GM19328 (cell line): ENCODE measurements around the gene GJB5.
"Not testable (repeated sequence)": the region's sequence is repeated elsewhere in the genome, so short reads cannot be mapped to it uniquely, and the experiment has no call there.

Experiments used
- ATAC-seq: cut with Tn5 transposase; IDR thresholded peaks from one replicate; pipeline ENCODE4 v1.9.1; 2021; ENCODE audit warnings: mild to moderate bottlenecking, moderate library complexity; ENCODE audit not compliant: unreplicated experiment

GJB5 gene

DNA sequence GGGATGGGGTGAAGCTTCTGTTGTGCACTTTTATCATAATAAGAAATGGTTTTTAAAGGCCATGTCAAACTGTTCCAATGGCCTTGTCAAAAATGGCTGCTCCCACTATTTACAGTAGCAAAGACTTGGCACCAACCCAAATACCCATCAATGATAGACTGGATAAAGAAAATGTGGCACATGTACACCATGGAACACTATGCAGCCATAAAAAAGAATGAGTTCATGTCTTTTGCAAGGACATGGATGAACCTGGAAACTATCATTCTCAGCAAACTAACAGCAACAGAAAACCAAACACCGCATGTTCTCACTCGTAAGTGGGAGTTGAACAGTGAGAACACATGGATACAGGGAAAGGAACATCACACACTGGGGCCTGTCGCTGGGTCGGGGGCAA, 18.3 kb downstream of the GJB5 start:
- not testable (repeated sequence) for ATAC-seq

DNA sequence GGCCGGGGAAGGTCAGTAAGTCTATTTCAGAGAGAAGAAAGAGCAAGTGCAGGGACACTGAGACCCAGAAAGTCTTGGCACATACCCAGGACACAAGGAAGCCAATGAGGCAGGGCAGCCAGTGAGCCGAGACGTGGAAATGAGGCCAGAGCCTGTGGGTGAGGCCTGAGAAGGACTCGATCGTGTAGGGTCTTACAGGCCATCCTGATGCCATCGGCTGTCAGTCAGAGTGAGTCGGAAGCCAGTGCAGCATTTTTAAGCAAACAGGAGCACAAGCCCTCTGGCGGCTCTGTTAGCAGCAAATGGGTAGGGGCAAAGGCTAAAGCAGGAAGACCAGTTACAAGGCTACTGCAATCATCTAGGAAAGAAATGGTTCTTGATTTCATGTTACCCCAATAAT, 20.1 kb downstream of the GJB5 start:
- no peak for ATAC-seq

DNA sequence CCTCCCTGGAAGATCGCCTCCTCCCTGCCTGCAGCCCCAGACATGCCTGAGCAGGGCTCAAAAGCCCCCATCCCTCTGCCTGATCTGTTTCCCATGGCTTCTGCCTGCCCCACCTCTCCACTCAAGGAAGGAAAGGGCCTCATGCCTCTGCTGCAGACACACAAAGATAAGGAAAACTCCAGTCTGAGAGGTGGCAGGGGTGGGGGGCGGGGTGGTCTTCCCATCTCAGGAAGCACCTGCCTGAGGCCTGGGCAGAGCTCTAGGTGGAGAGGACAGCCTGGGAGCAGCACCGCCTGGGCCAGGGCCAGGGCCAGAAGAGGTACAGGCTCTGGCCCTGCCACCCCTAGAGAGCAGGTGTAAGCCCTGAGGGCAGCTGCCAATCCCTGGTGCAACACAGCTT, 22.1 kb downstream of the GJB5 start:
- no peak for ATAC-seq

DNA sequence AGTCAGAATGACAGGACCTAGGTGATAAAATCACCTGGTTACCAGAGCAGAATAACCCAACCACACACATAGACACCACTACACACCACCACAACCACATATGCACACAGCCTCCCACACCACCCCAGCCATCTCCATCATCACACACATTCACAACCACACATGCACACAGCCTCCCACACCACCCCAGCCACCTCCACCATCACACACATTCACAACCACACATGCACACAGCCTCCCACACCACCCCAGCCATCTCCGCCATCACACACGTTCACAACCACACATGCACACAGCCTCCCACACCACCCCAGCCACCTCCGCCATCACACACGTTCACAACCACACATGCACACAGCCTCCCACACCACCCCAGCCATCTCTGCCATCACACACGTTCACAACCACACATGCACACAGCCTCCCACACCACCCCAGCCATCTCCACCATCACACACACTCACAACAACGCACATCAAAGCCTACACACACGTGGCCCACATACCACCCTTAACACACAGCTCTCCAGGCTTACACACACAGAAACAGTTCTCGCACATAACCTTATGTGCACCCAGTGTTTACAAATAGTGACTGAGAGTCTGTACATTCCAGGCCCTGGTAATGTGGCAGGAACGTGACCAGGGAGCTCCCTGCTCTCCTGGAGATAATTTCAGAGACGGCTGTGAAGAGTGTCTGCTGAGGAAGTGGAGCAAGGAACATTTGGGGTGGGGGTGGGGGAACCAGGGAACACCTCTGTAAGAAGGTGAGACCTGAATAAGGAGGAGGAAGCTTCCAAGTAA, 22.9 kb downstream of the GJB5 start:
- ATAC-seq = no peak

DNA sequence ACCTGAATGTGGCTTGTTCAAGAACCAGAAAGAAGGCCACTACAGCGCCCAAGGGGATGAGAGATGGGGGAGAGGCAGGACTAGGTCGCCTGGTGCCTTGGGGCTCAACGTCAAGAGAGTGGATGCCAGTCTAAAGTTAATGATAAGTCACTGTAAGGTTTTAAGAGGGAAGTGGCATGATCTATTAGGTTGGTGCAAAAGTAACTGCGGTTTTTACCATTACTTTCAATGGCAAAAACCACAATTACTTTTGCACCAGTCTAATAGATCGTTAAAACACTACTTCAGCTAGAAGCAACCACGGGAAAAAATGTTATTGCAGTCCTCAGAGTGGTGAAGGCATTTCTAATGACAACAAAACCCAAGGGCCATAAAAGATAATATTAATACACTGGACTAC, 23.5 kb downstream of the GJB5 start:
- ATAC-seq = no peak

DNA sequence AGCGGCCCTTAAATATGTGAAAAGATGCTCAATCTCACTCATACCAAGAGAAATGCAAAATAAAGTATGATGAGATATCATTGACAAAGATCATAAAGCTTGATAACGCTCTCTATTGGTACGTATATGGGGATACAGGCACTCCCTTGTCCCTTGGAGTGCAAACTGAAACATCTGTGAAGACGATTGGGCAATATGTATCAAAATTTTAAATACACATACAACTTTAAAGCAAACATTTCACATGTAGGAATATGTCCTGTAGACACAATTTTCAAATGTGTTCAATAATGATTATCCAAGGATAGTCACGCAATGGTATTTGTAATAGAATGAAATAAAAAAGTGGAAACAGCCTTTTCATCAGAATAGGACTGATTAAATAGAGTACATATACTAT, 24.2 kb downstream of the GJB5 start:
- ATAC-seq = no peak

DNA sequence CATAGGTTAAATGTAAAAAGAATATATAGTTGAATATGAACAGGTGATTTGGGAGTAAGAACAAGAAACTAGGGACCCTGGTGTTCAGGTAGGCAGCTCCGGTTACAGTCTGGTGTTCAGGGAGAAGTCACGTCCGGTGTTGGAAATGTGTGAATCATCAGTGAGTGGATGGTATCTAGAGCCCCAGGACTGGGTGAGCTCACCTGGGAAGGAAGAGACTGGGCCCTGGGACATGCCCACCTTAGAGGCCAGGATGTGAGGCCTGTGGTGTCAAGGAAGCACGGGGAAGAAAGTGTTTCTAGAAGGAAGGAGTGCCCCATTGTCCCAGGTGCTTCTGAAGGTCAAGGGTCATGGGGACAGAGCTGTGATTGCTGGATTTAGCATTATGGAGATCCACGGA, 24.7 kb downstream of the GJB5 start:
- no peak for ATAC-seq

DNA sequence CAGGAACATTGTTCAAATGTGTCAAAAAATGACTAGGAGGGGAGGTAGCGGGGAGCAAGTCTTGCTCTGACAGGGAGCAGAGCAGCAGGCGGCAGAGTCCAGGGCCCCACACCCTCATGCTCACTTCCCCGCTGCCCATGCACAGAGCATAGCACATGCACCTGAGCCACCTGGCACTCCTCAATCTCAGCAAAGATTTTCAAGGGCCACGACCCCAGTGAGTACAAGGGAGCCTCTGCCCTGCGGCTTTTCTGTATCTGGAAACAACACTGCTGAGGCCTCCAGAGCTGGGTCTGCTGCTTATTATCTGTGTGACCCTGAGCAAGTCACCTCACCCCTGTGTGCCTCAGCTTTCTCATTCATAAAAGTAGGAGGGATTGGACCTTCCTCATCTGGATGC, 25.1 kb downstream of the GJB5 start:
- no peak for ATAC-seq

DNA sequence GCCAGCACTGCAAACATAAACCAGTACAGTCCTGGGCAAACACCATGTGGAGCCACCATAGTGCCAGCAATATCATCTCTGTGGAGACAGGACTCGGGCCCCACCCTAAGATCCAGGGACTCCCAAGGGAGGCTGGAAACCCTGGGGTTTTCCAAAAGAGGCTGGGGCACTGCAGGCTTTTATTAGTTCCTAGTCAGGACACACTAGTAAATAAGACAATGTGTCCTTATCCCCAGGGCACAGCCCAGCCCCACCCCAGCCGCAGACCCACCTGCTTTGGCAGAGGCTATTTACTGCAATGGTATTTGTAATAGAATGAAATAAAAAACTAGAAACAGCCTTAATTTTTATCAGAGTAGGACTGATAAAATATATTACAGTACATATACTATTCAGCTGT, 25.7 kb downstream of the GJB5 start:
- ATAC-seq = no peak

DNA sequence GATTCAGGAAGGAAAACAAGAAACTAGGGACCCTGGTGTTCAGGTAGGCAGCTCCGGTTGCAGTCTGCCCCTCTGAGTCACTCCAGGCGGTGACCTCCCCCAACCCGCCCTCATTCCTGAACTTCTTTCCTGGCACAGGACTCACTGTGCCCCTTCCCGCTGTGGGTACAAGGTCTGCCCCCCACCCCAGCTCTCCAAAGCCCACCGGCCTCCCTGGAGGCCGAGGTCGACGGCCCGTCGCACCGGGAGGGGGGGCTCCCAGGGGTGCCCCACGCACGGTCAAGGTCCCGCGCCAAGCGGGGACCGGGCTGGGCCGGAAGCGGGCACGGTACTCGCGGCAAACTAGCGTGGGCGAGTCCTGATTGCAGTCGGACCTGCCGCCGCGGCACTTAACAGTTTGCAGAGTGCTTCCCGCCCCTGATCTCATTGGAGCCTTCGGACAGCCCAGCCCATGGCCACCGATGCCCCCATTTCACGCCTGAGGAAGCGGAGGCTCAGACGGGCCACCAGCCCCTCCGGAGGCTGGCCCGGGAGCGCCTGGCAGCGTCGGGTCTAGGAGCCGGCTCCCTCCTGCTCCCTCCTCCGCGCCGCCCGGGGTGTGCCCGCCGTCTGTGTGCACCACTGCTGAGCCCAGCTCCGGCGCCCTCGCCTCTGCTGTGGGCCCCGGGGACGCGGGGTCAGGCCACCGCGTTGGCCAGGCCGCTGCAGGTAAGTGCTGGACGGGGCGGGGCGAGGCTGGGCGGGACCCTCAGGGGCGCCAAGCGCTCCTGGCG, 26.4 kb downstream of the GJB5 start, which contains the start of gene GJB3:
GJB3 (plus strand) TSS at position 144 of the 773 bp plus-strand sequence. CDS start 3,549 bp downstream, outside the sequence.
- no peak for ATAC-seq

DNA sequence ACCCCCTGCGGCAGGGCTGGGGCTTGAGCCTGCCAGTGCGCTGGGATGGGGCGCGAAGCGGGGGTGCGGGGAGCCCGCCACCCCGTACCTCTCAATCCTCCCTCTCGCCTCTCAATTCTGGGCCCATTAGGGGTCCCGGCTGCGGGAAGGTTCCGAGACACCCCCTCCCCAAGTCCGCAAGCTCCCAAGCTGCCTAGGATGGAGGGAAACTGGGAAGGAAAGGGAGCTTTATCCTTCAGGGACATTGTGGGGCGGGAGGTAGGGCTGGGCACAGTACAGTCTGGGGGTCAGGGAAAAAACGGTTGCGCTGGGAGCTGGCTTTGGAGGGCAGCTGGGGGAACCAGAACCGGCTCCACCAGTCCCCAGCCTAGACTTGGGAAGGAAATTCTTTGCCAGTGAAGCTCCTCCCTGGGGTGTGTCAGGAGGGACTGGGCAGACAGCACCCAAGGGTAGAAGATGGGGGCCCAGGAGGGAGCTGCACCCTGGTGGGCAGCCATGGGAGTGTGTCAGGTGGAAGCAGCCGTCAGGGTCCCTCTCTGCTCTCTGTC, 27.1 kb downstream of the GJB5 start:
- ATAC-seq = no peak

DNA sequence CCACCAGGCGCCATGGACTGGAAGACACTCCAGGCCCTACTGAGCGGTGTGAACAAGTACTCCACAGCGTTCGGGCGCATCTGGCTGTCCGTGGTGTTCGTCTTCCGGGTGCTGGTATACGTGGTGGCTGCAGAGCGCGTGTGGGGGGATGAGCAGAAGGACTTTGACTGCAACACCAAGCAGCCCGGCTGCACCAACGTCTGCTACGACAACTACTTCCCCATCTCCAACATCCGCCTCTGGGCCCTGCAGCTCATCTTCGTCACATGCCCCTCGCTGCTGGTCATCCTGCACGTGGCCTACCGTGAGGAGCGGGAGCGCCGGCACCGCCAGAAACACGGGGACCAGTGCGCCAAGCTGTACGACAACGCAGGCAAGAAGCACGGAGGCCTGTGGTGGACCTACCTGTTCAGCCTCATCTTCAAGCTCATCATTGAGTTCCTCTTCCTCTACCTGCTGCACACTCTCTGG, 29.9 kb downstream of the GJB5 start:
- ATAC-seq = no peak

DNA sequence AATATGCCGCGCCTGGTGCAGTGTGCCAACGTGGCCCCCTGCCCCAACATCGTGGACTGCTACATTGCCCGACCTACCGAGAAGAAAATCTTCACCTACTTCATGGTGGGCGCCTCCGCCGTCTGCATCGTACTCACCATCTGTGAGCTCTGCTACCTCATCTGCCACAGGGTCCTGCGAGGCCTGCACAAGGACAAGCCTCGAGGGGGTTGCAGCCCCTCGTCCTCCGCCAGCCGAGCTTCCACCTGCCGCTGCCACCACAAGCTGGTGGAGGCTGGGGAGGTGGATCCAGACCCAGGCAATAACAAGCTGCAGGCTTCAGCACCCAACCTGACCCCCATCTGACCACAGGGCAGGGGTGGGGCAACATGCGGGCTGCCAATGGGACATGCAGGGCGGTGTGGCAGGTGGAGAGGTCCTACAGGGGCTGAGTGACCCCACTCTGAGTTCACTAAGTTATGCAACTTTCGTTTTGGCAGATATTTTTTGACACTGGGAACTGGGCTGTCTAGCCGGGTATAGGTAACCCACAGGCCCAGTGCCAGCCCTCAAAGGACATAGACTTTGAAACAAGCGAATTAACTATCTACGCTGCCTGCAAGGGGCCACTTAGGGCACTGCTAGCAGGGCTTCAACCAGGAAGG, 30.5 kb downstream of the GJB5 start:
- no peak for ATAC-seq

DNA sequence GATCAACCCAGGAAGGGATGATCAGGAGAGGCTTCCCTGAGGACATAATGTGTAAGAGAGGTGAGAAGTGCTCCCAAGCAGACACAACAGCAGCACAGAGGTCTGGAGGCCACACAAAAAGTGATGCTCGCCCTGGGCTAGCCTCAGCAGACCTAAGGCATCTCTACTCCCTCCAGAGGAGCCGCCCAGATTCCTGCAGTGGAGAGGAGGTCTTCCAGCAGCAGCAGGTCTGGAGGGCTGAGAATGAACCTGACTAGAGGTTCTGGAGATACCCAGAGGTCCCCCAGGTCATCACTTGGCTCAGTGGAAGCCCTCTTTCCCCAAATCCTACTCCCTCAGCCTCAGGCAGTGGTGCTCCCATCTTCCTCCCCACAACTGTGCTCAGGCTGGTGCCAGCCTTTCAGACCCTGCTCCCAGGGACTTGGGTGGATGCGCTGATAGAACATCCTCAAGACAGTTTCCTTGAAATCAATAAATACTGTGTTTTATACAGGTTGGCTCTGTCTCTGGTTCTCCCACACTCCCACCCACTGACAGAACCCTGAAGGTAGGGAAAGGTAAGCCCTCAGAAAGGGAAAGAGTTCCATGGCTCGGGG, 31.1 kb downstream of the GJB5 start:
- ATAC-seq = no peak

DNA sequence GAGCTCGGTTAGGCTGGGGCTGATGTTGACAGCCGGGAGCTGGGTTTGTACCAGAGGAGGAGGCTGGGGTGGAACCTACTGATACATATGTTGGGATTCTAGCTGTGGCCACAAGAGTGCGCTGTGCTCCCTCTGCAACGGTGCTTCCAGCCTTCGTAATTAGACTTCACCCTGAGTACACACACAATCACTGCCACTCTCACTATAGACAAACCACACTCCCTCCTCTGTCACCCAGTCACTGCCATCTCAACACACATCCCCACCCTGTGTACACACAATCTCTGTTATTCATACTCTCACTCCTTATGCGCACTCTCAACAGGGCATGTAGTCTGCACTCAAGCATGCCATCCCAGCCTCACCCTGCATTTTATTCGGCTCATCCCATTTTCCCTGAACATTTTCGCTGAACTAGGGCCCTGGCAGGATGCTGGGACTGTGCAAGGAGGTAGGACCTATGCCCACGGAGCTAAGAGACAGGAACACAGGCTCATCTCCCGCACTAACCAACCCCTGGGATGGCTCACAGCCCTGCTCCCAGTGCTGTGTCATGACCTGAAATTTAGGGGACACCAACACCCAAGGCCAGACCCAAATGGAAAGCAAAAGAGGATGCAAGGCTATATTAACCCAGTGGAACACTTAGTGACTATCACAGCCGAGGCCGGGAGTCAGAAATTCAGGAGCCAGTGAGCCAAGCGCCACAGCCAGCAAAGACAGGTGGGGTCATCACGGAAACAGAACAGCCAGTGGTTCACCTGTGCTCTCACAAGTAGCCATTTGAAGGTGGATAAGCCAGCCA, 31.9 kb downstream of the GJB5 start:
- ATAC-seq = no peak

DNA sequence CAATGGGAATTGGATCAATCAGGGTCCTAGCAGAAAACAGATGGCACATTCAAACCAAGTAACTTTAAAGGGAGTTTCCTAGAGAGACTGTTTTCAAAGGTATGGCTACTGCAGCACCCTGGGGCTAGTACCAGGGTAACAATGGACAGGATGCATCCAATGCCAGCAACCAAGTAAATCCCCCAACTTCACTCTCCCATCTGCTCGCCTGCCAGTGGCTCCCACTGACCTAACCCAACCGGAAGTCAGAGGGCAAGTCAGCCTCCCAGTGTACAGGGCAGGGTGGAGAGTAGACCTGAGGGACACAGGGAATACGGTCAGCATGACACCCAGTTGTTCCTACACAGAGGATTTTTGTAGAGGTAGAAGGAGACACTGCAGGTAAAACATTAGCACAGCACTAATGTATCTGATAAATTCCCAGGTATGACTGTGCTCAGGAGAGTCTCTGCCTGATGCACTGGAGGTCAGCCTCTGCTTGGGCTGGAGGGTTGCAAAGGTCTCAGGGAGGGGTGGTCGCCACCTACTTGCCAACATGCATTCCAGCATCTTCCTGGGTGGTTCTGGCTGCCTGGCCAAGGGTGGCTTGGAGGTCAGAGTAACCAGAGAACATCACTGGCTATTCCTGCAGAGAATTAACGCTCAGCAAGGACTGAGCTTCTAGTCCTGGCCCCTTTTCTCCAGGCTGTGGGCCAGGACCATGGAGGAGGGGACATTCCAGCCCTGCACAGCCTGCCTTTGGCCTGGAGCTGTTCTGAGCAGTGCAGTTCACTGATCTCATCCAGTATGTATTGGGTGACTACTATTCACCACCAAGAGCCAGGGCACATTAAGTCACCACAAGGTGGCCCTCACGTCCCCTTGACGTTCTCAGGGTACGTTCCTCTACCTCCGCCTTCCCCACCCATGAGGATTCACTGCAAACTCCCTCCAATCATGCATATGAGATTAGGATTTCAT, 32.9 kb downstream of the GJB5 start:
- no peak for ATAC-seq

DNA sequence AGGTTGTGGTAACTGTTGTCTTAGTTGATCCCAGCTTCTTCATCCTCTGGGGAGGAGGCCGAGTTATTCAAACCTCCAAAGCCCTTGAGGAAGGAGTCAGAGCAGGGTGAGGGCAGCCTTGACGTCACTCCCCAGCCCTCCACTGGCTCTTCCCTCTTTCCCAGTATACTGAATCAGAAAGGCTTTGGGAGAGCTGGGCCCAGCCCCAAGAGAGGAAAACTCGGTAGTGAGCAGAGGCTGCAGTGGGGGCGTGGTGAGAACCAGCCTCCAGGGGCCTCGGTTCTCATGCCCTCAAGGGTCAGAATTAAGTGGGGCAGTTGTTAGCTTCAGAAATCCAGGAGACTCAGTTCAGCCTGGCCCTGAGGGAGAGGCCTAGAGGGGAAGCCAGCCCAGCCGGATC, 36.1 kb downstream of the GJB5 start:
- ATAC-seq = no peak

DNA sequence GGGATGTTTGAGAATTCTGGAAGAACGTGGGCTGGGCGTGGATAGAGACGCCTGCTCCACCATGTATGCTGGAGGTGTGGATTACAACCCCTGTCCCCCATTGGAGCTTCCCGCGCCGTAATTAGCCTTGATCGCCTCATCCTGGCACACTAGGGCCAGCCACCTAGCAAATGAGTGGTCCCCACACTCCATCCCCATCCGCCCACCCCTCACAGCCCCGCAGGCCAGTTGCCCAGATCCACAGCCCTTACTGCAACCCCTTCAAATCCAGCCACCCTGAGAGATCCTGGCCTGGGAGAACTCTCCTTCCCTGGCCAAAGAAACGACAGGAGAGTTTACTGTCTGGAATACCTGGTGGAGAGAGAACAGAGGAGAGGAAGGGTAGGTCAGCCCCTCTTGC, 37.6 kb downstream of the GJB5 start:
- no peak for ATAC-seq
